Adrenal gland (tissue), 12 donors: ENCODE results near the gene SHMT2. TPM values are rescaled to one million over a fixed set of nuclear protein-coding genes. Genes with fewer than 3 reads are reported as not detected.
A peak's percentile ranks its signal among the peaks of the same experiment; 100 is the strongest.

Experiments
- DNase-seq, 7 donors: peaks; one replicate each; pipeline ENCODE4 v3.0.0-alpha.2; 2019 to 2020
- H3K27ac ChIP-seq, 5 donors: fragments of 200-600 bp; sonication (generic) in 4 of 5; 1 replicate in 3 of 5; 2 replicates in 2 of 5; pipeline versions ENCODE4 v1.5.1 to v1.8.0; 2016 to 2020; ENCODE audit warnings: mild to moderate bottlenecking in 1 of 5
- H3K27me3 ChIP-seq: fragments of 200-600 bp; 2 replicates; pipeline ENCODE4 v1.8.0; 2021
- H3K36me3 ChIP-seq, 2 donors: fragments of 200-600 bp; replicated peaks in 1 of 2; 1 replicate in 1 of 2; 2 replicates in 1 of 2; pipeline versions ENCODE4 v1.5.1 to v1.8.0; 2018 to 2022
- H3K4me1 ChIP-seq, 2 donors: fragments of 200-600 bp; replicated peaks in 1 of 2; 1 replicate in 1 of 2; 2 replicates in 1 of 2; pipeline versions ENCODE4 v1.5.1 to v1.8.0; 2018 to 2021
- H3K4me3 ChIP-seq, 4 donors: fragments of 200-600 bp; sonication (generic) in 3 of 4; one replicate each; pipeline ENCODE4 v1.5.1; 2016 to 2018
- H3K9me3 ChIP-seq, 3 donors: fragments of 200-600 bp; sonication (generic) in 1 of 3; replicated peaks in 1 of 3; 1 replicate in 2 of 3; 2 replicates in 1 of 3; pipeline versions ENCODE4 v1.5.1 to v1.8.0; 2016 to 2021
- CTCF ChIP-seq, 6 experiments: fragments of 450-650 bp in 4 of 6; fragments of 200-600 bp in 2 of 6; sonication (generic) in 1 of 6; IDR thresholded peaks; 1 replicate in 5 of 6; 2 replicates in 1 of 6; pipeline versions ENCODE4 v1.5.1 to v1.8.0; 2016 to 2021; ENCODE audit warnings: antibody characterized with exemption in 6 of 6, mild to moderate bottlenecking in 2 of 6, moderate library complexity in 1 of 6
- POLR2A ChIP-seq, 2 donors: fragments of 450-650 bp; IDR thresholded peaks; one replicate each; pipeline ENCODE4 v1.6.1; 2017; ENCODE audit warnings: antibody characterized with exemption in 2 of 2, mild to moderate bottlenecking in 2 of 2, moderate library complexity in 1 of 2
- WGBS, 4 donors: extraction: QIAGEN DNeasy Blood & Tissue Kit in 2 of 4; methylation state at CpG; one replicate each; pipeline versions ENCODE4 v1.1.5 to v1.1.7; 2013 to 2017; 5-methylcytosine and 5-hydroxymethylcytosine counted together
- intact Hi-C, 2 donors: fragments of 100-400 bp; cut with DNase I; formaldehyde crosslinking; loops; one replicate each; pipeline versions ENCODE4 v1.14.1 to v1.15.0; 2022 to 2023
- polyA plus RNA-seq, 3 donors: library from polyadenylated mRNA; stranded (reverse); fragments of 200-250 nt in 2 of 3; fragments of 350-450 nt in 1 of 3; fragmentation: Illumina TruSeq in 1 of 3; extraction: RNeasy Lipid Tissue Mini Kit (QIAGEN cat#74804) in 1 of 3; gene quantifications; one replicate each; pipeline ENCODE4 v1.2.3, GENCODE V29; 2013 to 2014
- total RNA-seq, 9 donors: library from RNA; depleted of rRNA in 4 of 9; stranded (reverse); fragments of >200 nt in 4 of 9; fragments of 120-200 nt in 1 of 9; fragmentation: NEBNext Ultra II Directional in 1 of 9; extraction: Animal tissue kit (Norgen Biotek cat#: 25700) in 1 of 9; gene quantifications; one replicate each; pipeline versions ENCODE4 v1.1.0 to v1.2.4, GENCODE V29; 2013 to 2023
- donor health status: healthy with polysubstance abuse.
- donor health status: Bipolar disorder and iron deficiency.
- donor health status: DM: yes; HTN: yes; CAD: no.
- donor health status: DM: no; HTN: no; CAD: no.
- donor health status: DM: no; HTN: no; CAD: no.
- donor health status: DM: yes; HTN: yes; CAD: no.

The SHMT2 gene
- total and polyA plus RNA-seq, 12 donors = 25.2 to 94.7 (median 65.0) TPM

- TF ChIP-seq POLR2A (IDR thresholded peaks at IDR 0.05) (no peak), CTCF (IDR thresholded peaks at IDR 0.05) (peak; percentile 100)
- Histone ChIP-seq H3K27ac (no peak overlapping the region), H3K9me3 (no peaks in the 10 kb centered on the region), H3K27me3 (peaks cover 43% of the 10 kb centered on the region), H3K36me3 (peaks cover 0 to 3% of the 10 kb centered on the region in 2 donors), H3K4me1 (peaks cover 30 to 51% of the 10 kb centered on the region in 2 donors), H3K4me3 (peak overlapping the region in 1 of 4 donors; percentile 53)
- DNase-seq = peak; percentile 77 to 93 (median 86)
- intact Hi-C loops = no loop called here
- 2 to 4% (median 3%) methylated on average over 10 to 47 of the region's 47 CpGs for WGBS, 4 donors
These were observed 9.5 kb downstream of the SHMT2 start for GRCh38 chr12:57238854-57239554.

- intact Hi-C loops = loop anchor here in 1 of 2 donors (5.0 kb wide), 1 partner anchor 32 kb away; no protein-coding TSS in a partner anchor
- peaks cover 30 to 51% of the 10 kb centered on the region in 2 donors for H3K4me1 ChIP-seq
- peaks cover 43% of the 10 kb centered on the region for H3K27me3 ChIP-seq
These were observed 10.1 kb downstream of the SHMT2 start for GRCh38 chr12:57239587-57240065.

GRCh38 chr12:57240066-57240921 lies 10.8 kb downstream of the SHMT2 start:
- DNase-seq = peak in 2 of 7 donors; percentile 45 to 85
- Histone ChIP-seq H3K4me3 (peak overlapping the region in 1 of 4 donors; percentile 60), H3K27ac (no peak overlapping the region), H3K4me1 (peaks cover 30 to 51% of the 10 kb centered on the region in 2 donors), H3K27me3 (peaks cover 43% of the 10 kb centered on the region), H3K9me3 (no peaks in the 10 kb centered on the region), H3K36me3 (no peaks in the 10 kb centered on the region)
- no peak for TF ChIP-seq CTCF (IDR thresholded peaks at IDR 0.05)
- no peak for TF ChIP-seq POLR2A (IDR thresholded peaks at IDR 0.05)
- WGBS, 4 donors = 1% methylated on average over 17 to 72 of the region's 72 CpGs
- intact Hi-C loops = loop anchor here in 1 of 2 donors (5.0 kb wide), 1 partner anchor 33 kb away; no protein-coding TSS in a partner anchor

More at GRCh38 chr12:57239587-57240065, 10.1 kb downstream of the SHMT2 start:
- TF ChIP-seq CTCF (IDR thresholded peaks at IDR 0.05) = no peak
- TF ChIP-seq POLR2A (IDR thresholded peaks at IDR 0.05) = no peak
- 2 to 5% (median 4%) methylated on average over 12 to 14 of the region's 14 CpGs for WGBS, 4 donors
- H3K27ac ChIP-seq = no peak overlapping the region
- DNase-seq = no peak
- peak overlapping the region in 1 of 4 donors; percentile 60 for H3K4me3 ChIP-seq
- no peaks in the 10 kb centered on the region for H3K9me3 ChIP-seq
- H3K36me3 ChIP-seq = no peaks in the 10 kb centered on the region

DNA sequence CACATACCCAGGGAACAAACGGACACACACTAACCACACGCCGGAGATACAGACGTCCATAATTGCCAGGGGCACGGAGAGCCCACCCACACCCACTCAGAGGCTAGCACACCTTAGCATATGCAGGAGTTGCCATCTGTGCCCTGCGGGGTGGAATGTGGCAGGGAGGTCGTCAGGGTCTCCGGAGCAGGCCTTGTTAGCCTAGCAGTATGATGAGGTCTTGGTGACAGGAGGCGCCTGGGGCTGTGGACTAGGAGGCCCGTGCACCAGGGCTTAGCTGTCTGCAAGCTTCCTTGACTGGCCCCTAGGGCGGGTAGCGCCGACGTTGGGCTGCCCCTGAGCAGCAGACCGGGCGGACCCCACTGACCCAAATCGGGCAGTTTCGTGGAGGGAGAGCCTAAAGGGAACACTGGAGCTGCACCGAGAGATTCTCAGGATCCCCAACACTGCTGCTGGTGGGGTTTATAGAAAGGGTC lies 11.5 kb downstream of the SHMT2 start:
- no peaks in the 10 kb centered on the region for H3K9me3 ChIP-seq
- 11 to 21% (median 17%) methylated on average over 7 to 19 of the region's 19 CpGs for WGBS, 4 donors
- H3K4me1 ChIP-seq = peaks cover 30 to 51% of the 10 kb centered on the region in 2 donors
- H3K27ac ChIP-seq = no peak overlapping the region
- no peak for DNase-seq
- peak overlapping the region in 1 of 4 donors; percentile 60 for H3K4me3 ChIP-seq
- no peaks in the 10 kb centered on the region for H3K36me3 ChIP-seq
- no peak for TF ChIP-seq CTCF (IDR thresholded peaks at IDR 0.05)
- TF ChIP-seq POLR2A (IDR thresholded peaks at IDR 0.05) = no peak
- intact Hi-C loops = loop anchor here in 1 of 2 donors (5.0 kb wide), 1 partner anchor 34 kb away; no protein-coding TSS in a partner anchor
- H3K27me3 ChIP-seq = peaks cover 43% of the 10 kb centered on the region
